Measurements from ENCODE around the gene RAB3B.
"Not testable (repeated sequence)": the region's sequence is repeated elsewhere in the genome, so short reads cannot be mapped to it uniquely, and the experiment has no call there.

Gene RAB3B, protein sequence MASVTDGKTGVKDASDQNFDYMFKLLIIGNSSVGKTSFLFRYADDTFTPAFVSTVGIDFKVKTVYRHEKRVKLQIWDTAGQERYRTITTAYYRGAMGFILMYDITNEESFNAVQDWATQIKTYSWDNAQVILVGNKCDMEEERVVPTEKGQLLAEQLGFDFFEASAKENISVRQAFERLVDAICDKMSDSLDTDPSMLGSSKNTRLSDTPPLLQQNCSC

DNA sequence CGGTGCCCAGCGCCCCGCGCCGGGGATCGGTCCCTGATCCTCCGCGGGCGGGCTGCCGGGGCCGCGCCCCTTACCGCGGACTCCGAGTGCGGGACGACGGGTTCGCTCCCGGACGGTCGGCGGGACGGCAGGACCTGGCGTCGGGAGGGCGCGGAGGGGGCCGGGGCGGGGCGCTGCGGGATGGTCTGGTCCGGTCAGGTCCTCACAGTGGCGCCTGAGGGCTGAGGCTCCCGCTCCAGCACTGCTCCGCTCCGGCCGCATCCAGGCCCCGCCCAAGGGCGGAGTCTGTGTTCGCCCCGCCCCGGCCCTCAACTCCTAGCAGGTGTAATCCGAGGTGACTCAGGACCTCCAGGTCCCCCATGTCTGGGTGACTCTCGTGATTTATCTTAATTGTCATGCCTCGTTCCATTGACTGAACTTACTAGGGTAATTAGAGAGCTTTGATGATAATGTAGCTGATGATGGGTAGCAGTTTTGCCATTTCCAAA is at the start of gene RAB3B:
RAB3B (minus strand) TSS at position 223 of the 488 bp plus-strand sequence. CDS start 13,583 bp downstream, outside the sequence.
- peak; percentile 40 for DNase-seq (ENCODE audit: low spot score)

DNA sequence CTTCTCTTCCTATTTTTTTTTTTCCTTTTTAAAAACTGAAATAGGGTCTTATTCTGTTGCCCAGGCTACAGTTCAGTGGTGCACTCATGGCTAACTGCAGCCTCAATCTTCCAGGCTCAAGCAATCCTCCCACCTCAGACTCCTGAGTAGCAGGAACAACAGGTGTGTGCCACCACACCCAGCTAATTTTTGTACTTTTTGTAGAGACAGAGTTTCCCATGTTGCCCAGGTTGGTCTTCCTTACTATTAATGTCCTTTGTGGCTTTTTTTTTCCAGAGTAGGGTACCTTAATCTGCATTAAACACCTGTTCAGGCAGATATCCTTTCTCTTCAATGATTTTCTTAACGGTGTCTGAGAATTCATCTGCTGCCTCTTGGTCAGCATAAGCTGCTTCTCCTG is 47.4 kb upstream of the RAB3B start:
- DNase-seq (ENCODE audit: low spot score): no peak

DNA sequence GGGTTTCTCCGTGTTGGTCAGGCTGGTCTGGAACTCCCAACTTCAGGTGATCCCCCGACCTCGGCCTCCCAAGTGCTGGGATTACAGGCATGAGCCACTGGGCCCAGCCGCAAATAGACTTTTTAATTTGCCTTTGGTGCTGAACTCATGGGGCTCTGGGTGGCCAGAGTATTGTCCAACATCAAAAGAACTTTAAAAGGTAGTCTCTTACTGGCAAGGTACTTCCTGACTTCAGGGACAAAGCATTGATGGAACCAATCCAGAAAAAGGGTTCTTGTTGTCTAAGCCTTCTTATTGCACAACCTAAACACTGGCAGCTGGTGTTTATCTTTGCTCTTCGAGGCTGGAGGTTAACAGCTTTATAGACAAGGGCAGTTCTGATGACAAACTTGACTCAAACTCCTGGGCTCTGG is 46.9 kb upstream of the RAB3B start:
- no peak for DNase-seq (ENCODE audit: low spot score)

DNA sequence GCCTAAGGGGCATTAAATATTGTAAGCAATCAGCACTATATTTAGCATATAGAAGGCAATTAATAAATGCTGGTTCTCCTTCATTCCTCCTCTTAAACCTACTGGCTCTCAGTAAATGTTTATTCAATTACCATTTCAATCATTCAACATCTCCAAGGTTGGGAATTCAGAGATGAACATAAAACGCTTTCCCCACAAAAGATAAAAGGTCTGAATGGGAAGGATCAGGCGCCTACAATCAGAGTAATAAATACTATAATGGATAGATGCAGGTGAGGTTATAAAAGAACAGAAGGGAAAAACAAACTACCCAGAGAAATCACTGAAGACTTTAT is 43.5 kb upstream of the RAB3B start:
- DNase-seq (ENCODE audit: low spot score): no peak

DNA sequence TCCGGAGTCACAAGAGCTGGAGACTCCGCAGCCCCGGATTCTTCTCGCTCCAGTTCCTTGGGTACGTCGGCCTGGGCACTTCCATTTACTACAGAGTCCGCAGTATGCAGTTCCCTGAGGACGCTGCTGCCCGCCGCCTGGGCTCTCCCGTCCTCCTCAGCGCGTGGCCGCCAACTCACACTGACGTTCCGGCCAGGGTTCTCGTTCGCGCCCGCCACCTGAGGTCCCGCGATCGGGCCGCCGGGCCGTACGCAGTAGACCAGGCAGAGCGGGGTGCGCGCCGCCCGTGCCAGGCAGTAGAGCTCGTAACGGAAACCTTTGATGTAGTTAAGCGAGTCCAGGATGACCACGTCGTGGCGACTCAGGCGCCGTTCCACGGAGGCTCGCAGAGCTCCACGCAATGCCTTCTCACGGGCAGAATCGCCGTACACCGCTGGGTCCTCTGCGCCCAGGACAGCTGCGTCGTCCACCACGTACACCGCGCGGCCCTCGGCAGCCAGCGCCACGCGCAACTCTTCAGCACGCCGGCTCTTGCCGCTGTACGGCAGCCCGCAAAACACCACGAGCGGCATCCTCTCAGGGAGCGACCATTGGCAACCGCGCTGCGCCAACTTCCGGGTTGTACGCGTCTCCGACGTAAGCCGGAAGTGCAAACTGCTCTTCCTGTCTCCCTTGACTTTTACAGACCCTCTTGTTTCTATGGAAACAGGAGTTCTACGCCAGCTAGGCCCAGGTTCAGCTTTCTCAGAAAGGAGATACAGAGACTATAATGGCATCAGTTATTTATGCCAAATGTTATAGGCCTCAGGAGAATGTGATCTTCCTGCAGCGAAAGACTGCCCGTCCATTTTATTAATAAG is 42.9 kb upstream of the RAB3B start, which contains the start of gene KTI12:
KTI12 (minus strand) TSS at position 621 of the 860 bp plus-strand sequence; CDS start at position 572, 49 bp downstream.
- peak; percentile 87 for DNase-seq (ENCODE audit: low spot score)

DNA sequence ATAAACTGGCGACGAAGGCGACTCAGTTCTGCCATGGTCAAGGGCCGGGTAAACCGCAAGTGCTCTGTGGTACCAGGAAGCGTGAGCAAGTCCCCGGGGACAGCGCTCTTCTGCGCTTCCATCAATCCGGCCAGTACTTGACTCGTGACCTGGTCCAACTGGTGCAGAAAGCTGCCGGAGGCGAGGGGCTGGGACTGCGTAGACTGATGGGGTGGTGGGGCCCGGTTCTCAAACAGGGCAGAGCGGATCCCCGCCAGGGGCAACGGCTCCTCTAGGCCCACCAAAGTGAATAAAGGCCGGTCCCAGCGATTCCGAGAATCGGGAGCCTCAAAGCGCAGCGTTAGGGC is 42.3 kb upstream of the RAB3B start:
- peak; percentile 55 for DNase-seq (ENCODE audit: low spot score)

DNA sequence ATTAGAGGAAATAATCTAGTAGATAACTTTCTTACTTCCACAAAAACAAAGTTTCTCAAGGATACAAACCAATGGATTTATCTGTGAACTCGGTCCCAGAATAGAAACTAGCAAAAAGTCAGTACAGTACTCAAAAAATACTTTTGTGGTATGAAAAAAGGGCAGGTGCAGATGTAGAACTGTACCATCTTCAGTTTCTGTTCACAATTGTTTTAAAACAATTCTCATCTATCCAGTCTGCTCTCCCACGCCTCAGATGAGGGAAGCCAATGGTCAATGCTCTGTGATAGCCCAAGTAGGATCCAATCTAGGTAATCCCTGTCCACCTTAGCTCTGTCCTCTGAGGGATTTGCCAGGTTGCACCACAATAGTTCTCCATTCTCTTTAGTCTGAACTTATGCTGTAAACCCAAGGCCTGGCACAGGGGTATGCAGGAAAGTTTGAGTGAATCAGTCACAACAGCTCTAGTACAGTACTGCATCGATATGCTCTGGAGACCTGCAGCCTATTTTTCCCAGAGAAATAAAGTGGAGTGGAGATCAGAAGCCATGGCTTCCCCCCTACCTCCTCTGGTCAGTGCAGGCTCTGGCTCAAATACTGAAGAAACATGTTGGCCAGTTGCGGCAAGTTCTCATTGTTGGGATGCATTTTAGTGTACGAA is 41.8 kb upstream of the RAB3B start:
- DNase-seq (ENCODE audit: low spot score): no peak

DNA sequence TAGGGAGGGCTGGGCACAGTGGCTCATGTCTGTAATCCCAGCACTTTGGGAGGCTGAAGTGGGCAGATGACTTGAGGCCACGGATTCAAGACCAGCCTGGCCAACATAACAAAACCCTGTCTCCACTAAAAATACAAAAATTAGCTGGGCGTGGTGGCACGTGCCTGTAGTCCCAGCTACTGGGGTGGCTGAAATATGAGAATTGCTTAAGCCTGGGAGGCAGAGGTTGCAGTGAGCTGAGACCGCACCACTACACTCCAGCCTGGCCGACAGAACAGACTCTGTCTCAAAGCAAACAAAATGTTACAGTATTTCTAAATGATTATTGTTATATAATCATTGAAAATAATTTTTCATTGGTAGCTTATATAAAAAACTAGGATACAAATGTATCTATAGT is 38.3 kb upstream of the RAB3B start:
- not testable (repeated sequence) for DNase-seq (ENCODE audit: low spot score)

DNA sequence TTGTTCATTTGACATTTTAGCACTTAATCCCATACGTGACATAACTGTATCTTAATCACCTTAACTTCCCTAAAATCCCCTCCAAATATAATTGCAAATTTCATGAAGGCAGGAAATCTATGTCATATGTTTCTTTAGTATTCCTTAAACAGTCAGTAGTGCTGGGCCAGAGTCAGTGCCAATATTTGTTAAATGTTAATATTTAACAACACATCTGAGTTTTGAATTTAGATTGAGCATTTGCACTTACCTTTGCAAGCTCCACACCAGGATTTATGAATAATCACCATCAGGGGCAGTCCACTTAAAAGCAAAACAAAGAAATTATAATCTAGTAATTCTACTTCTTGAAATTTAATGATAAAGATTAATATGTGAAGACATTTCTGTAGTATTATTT is 37.8 kb upstream of the RAB3B start:
- DNase-seq (ENCODE audit: low spot score): no peak

DNA sequence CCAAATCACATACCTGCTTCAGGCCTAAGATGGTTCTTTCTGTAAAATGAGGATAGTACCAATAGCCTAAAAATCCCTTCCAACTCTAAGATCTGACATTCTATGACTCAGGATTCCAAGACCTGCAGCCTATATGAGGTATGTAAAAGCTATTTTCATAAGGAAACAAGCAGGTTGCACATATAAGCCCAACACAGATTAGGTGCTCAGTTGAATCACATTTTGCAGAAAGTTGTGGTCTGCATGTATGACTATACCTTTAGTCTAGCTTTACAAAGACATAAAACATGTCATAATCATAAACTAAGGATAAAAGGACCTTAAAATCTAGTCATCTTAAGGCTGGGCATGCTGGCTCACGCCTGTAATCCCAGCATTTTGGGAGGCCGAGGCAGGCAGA is 35.8 kb upstream of the RAB3B start:
- no peak for DNase-seq (ENCODE audit: low spot score)

DNA sequence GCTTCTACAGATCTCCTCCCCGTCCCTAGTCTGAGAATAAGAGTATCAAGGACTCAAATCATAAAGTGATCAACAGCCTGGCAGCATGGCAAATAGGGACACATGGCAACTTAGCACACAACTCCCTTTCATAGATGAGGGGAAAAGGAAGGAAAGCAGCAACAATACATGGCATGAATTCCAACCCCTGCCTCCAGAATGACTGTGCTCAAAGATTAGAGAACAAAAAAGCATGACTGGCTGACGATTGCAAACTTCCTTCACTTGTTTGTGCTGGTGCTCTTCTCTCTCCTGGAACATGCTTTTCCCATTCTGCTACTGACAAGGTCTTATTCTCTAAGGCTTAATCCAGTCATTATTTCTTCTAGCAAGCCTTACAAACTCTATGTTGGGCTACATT is 31.6 kb upstream of the RAB3B start:
- DNase-seq (ENCODE audit: low spot score): no peak

DNA sequence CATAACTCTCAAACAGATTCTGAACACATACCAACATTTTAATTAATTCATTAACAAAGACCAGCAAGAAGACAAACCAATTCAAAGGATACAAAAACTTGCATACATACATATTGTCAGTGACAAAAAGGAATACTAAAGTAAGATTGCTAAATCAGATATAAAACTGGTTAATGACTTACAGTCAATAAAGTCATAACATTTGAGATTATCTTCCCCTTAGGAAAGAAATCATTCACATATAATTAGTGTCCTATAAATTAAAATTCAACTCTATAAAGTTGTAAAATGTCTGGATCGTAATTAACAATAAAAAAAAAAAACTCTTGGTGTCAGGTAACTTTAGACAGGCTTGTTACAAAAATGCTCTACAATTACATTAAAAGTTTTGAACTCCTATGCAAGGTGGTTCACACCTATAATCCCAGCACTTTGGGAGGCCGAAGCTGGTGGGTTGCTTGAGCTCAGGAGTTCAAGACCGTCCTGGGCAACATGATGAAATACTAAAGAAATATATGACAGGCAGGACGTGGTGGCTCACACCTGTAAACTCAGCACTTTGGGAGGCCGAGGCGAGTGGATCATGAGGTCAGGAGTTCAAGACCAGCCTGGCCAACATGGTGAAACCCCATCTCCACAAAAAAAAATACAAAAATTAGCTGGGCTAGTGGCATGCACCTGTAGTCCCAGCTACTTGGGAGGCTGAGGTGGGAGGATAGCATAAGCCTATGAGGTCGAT is 17.7 kb upstream of the RAB3B start:
- no peak for DNase-seq (ENCODE audit: low spot score)

DNA sequence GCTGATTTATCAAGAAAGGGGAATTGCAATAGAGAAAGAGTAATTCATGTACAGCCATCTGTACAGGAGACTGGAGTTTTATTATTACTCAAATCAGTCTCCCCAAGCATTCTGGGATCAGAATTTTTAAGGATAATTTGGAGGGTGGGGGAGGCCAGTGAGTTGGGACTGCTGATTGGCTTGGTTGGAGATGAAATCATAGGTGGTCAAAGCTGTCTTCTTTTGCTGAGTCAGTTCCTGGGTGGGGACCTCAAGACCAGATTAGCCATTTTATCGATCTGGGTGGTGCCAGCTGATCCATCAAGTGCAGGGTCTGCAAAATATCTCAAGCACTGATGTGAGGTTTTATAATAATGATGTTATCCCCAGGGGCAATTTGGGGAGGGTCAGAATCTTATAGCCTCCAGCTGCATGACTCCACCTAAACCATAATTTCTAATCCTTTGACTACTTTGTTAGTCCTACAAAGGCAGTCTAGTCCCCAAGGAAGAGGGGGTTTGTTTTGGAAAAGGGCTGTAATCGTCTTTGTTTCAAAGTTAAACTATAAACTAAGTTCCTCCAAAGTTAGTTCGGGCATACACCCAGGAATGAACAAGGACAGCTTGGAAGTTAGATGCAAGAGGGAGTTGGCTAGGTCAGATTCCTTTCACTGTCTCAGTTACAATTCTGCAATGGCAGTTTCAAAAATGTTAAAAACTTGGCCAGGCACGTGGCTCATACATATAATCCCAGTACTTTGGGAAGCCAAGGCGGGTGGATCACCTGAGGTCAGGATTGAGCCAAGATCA is 16.9 kb upstream of the RAB3B start:
- DNase-seq (ENCODE audit: low spot score): no peak

DNA sequence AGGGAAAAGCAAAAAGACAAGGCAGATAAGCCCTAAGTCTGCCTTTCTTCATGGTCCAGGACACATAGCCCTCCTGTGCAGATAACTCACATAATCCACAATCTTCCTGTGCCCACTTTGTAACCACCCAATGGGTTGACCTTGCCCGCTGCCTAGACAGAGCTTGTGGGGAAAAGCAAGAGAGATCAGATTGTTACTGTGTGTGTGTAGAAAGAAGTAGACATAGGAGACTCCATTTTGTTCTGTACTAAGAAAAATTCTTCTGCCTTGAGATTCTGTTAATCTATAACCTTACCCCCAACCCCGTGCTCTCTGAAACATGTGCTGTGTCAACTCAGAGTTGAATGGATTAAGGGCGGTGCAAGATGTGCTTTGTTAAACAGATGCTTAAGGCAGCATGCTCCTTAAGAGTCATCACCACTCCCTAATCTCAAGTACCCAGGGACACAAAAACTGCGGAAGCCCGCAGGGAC is 15.6 kb upstream of the RAB3B start:
- DNase-seq (ENCODE audit: low spot score): not testable (repeated sequence)

DNA sequence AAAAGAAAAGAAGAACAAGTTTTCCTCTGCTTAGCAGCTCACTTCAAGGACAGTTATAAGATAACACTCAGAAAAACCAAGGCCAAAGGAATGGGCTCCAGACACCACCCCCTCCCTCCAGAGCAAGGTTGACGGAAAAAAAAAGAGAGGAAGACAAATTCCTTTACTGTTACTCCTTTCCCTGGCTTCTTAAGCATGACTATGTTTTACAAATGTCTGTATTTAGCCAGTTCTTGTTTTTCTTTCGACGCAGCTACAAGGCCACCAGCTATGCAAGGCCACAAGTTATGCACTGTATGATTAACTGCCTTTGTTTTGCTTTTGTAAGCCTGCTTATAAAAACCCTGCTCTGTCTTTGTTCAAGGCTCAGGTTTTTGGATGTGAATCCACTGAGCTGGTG is 15.0 kb upstream of the RAB3B start:
- not testable (repeated sequence) for DNase-seq (ENCODE audit: low spot score)

DNA sequence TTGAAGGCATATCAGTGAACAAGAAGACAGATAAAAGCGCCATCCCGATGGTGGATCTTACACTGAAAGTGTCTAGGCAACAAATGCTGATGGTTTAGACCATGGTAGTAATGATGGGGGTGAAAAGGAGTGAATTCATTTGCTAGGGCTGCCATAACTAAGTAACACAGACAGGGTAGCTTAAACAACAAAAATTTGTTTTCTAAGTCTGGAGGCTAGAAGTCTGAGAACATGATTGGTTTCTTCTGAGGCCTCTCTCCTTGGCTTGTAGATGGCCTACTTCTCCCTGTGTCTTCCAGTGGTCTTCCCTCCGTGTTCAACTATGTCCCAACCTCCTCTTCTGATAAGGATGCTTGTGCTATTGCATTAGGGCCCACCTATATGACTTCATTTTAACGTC is 13.4 kb upstream of the RAB3B start:
- no peak for DNase-seq (ENCODE audit: low spot score)

DNA sequence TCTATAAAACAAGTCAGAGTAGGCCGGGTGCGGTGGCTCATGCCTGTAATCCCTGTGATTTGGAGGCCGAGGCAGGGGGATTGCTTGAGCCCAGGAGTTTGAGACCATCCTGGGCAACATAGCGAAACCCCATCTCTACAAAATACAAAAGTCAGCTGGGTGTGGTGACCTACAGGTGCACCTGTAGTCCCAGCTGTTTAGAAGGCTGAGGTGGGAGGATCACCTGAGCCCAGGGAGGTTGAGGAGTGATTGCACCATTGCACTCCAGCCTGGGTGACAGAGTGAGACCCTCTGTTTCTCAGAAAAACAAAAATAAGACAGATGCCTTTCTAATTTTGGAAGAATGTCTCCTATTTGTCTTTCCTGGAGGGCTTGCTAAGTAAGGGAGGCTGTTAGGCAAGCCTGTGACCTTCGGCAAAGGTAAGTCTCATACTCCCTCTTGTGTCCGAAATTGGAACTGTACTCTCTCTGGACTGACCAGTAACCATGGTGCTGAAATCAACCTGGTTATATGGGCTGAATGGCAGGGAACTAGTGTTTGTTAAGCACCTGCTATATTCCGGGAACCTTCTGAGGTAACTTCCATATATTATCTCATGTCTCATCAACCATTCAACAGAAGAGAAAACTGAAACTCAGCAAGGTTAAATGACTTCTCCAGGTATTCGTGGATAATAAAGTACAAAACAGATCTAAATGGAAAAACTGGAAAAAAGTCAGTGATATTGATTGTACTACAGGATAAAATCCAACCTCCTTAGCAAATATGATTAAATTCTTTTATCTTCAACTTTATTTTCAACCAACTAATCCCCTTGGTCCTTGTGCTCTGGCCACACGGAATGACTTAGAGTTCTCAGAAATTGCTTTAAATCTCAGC is 11.8 kb upstream of the RAB3B start:
- DNase-seq (ENCODE audit: low spot score): peak; percentile 84

DNA sequence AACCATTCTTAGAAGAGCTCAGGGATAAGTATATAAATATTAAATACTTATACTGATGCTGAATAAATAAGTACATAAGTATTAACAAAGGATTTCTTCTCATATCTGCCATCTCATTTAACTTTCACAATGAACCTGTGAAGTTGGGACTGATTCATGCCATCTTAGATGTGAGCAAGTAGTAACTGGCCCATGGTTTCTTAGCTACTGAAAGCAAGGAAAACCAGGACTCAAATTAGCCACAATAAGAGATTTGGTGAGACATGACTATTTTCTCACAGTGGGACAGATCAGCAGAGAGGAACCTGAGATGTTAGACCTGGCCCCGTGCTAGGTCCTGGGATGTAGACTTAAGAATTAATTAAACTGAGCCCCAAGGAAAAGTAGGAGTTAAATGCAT is 8.2 kb upstream of the RAB3B start:
- no peak for DNase-seq (ENCODE audit: low spot score)

DNA sequence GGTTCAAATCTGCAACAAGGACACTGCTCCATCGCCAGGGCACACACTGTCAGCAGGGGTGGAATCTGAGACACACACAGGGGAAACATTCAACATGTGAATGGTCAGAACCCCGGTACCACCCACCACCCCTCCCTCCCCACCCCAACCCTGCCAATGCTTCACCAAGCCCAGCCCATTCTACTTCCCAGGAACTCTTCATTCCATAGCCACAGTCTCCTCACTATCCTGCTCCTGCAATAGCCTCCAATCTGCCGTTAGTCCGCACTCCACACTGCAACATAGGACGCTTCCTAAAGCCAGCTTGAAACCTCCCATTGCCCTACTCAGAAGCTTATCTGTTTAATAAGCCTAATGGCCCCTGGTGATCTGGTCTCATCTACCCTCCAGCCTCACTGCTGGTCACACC is 7.5 kb upstream of the RAB3B start:
- DNase-seq (ENCODE audit: low spot score): no peak
